B cell (primary cell): ENCODE data around the gene CHST10. TPM values are rescaled to one million over a fixed set of nuclear protein-coding genes. Genes with fewer than 3 reads are reported as not detected.

Source experiments
- ATAC-seq: fragments of 200-7000 bp; cut with Tn5 transposase; one replicate; pipeline ENCODE4 v1.10.0; 2021; ENCODE audit warnings: low read depth, mild to moderate bottlenecking, moderate number of reproducible peaks, moderate library complexity
- CTCF ChIA-PET: fragments of 350-600 bp; sonication (Branson Sonifier 250); formaldehyde crosslinking; loops from one replicate; lab custom pipeline; 2021; ENCODE audit warnings: antibody characterized with exemption, inconsistent platforms; lab: Charles Lee
- POLR2A ChIA-PET: fragments of 350-600 bp; sonication (Branson Sonifier 250); formaldehyde crosslinking; loops from one replicate; lab custom pipeline; 2021; ENCODE audit warnings: antibody characterized with exemption; lab: Charles Lee
- DNase-seq: peaks from one replicate; pipeline ENCODE4 v3.0.0; 2013
- H2AFZ ChIP-seq: 2 replicates; pipeline ENCODE4 v1.6.1; 2012; ENCODE audit warnings: mild to moderate bottlenecking, low read depth, low read length; ENCODE audit not compliant: insufficient read depth, poor library complexity, severe bottlenecking
- H3K27ac ChIP-seq, 2 donors: 1 replicate in 1 of 2; 2 replicates in 1 of 2; pipeline ENCODE4 v1.5.1; 2012 to 2013; ENCODE audit warnings: low read length in 2 of 2, mild to moderate bottlenecking in 2 of 2, moderate library complexity in 1 of 2
- H3K27me3 ChIP-seq, 4 experiments: fragments of 200-600 bp in 1 of 4; sonication (generic) in 1 of 4; replicated peaks in 1 of 4; 1 replicate in 2 of 4; 2 replicates in 2 of 4; pipeline versions ENCODE4 v1.6.1 to v1.7.0; 2013 to 2016; ENCODE audit warnings: low read length in 3 of 4, mild to moderate bottlenecking in 2 of 4, mixed read lengths in 1 of 4, moderate library complexity in 1 of 4; ENCODE audit not compliant: insufficient read depth in 4 of 4, control insufficient read depth in 3 of 4; ENCODE audit errors: control extremely low read depth in 1 of 4
- H3K36me3 ChIP-seq, 2 experiments: replicated peaks in 1 of 2; 1 replicate in 1 of 2; 2 replicates in 1 of 2; pipeline versions ENCODE4 v1.6.1 to v1.7.1; 2013; ENCODE audit warnings: low read length in 1 of 2; ENCODE audit not compliant: insufficient read depth in 2 of 2, control insufficient read depth in 1 of 2; ENCODE audit errors: control extremely low read depth in 1 of 2, extremely low read depth in 1 of 2
- H3K4me1 ChIP-seq, 2 donors: fragments of 200-600 bp in 1 of 2; sonication (generic) in 1 of 2; 1 replicate in 1 of 2; 2 replicates in 1 of 2; pipeline versions ENCODE4 v1.5.1 to v1.6.1; 2013 to 2017; ENCODE audit warnings: low read length in 2 of 2; ENCODE audit not compliant: control insufficient read depth in 2 of 2, insufficient read depth in 2 of 2
- H3K4me2 ChIP-seq: replicated peaks from 2 replicates; pipeline ENCODE3; 2012; ENCODE audit warnings: mild to moderate bottlenecking, low read depth, low read length; ENCODE audit not compliant: poor library complexity, severe bottlenecking
- H3K4me3 ChIP-seq, 5 experiments: fragments of 200-600 bp in 1 of 5; sonication (generic) in 1 of 5; 1 replicate in 3 of 5; 2 replicates in 2 of 5; pipeline versions ENCODE4 v1.5.1 to v1.7.0; 2011 to 2016; ENCODE audit warnings: low read length in 4 of 5, mild to moderate bottlenecking in 4 of 5, low read depth in 2 of 5, control low read depth in 1 of 5, moderate library complexity in 1 of 5; ENCODE audit not compliant: insufficient read depth in 1 of 5; ENCODE audit errors: control extremely low read depth in 1 of 5, extremely low read depth in 1 of 5
- H3K79me2 ChIP-seq: fragments of 200-600 bp; sonication (generic); one replicate; pipeline ENCODE4 v1.6.0; 2016; ENCODE audit warnings: low read length; ENCODE audit not compliant: control insufficient read depth, insufficient read depth
- H3K9ac ChIP-seq: fragments of 200-600 bp; sonication (generic); 2 replicates; pipeline ENCODE4 v1.6.1; 2017; ENCODE audit warnings: mild to moderate bottlenecking, low read length, moderate library complexity
- H3K9me3 ChIP-seq, 3 donors: one replicate each; pipeline versions ENCODE4 v1.6.1 to v1.7.1; 2013; ENCODE audit warnings: low read length in 2 of 3; ENCODE audit not compliant: control insufficient read depth in 2 of 3, insufficient read depth in 1 of 3; ENCODE audit errors: control extremely low read depth in 1 of 3
- H4K20me1 ChIP-seq: 2 replicates; pipeline ENCODE4 v1.6.0; 2012; ENCODE audit warnings: mild to moderate bottlenecking, low read length; ENCODE audit not compliant: insufficient read depth, control insufficient read depth, poor library complexity, severe bottlenecking
- H3K27ac Mint-ChIP-seq: one replicate; pipeline ENCODE4 v1.8.0; 2021; ENCODE audit warnings: mixed read lengths
- H3K27me3 Mint-ChIP-seq: one replicate; pipeline ENCODE4 v1.8.0; 2021; ENCODE audit warnings: mixed read lengths
- H3K4me1 Mint-ChIP-seq: one replicate; pipeline ENCODE4 v1.8.0; 2021; ENCODE audit warnings: mixed read lengths
- H3K4me3 Mint-ChIP-seq: one replicate; pipeline ENCODE4 v1.8.0; 2021; ENCODE audit warnings: mixed read lengths
- H3K9me3 Mint-ChIP-seq: one replicate; pipeline ENCODE4 v1.8.0; 2022; ENCODE audit warnings: mixed read lengths; ENCODE audit not compliant: insufficient read depth
- EZH2 ChIP-seq: IDR thresholded peaks from 2 replicates; pipeline ENCODE4 v1.6.1; 2012; ENCODE audit warnings: borderline replicate concordance, low read depth, mild to moderate bottlenecking, moderate library complexity, low read length; ENCODE audit not compliant: insufficient read depth, poor library complexity, severe bottlenecking
- WGBS: methylation state at CpG from one replicate; pipeline ENCODE4 v1.1.5; 2013; ENCODE audit warnings: missing lambda C conversion rate; ENCODE audit not compliant: insufficient coverage; 5-methylcytosine and 5-hydroxymethylcytosine counted together
- intact Hi-C: fragments of 100-400 bp; cut with micrococcal nuclease; formaldehyde crosslinking; loops from one replicate; pipeline ENCODE4 v1.10.0; 2022
- polyA plus RNA-seq: library from polyadenylated mRNA; depleted of rRNA; stranded (reverse); fragments of >200 nt; gene quantifications from 2 replicates; pipeline ENCODE4 v1.2.3, GENCODE V29; 2012
- total RNA-seq, 2 donors: library from RNA; stranded (reverse); fragments of 120-200 nt in 1 of 2; gene quantifications; 1 replicate in 1 of 2; 2 replicates in 1 of 2; pipeline versions ENCODE4 v1.2.3 to v1.2.4, GENCODE V29; 2013 to 2022
- TF ChIP-seq, protein P1 (sequence below): fragments of 200-600 bp; IDR thresholded peaks from one replicate; pipeline ENCODE4 v1.8.0; 2022; ENCODE audit warnings: antibody characterized with exemption, mild to moderate bottlenecking

CHST10 gene
- total and polyA plus RNA-seq, 2 donors (not counting 1 experiment from before 2014, with no cell fraction given) = 5.2 to 9.9 TPM

DNA sequence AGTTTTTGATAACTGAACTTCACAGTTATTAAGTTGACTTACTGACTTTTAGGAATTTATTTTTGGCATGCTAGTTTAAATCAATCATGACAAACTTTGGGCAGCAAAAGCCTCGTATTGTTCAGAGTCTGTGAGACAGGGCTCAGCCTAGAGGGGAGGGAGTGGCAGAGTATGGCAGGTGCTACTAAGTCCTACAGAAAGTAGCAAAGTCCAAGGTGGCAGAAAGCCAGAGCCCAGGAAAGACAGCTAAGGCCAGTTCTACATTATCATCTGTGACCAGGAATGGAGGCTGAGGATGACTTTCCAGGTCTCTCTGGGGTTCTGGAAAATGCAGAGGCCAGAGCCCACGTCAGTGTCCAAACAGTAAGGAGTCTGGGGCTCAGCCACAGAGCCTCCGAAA lies 34.2 kb downstream of the CHST10 start:
- H3K36me3 ChIP-seq = no peaks in the 10 kb centered on the region
- H2AFZ ChIP-seq = no peak overlapping the region
- intact Hi-C loops = loop anchor here (5.0 kb wide), 1 partner anchor 34 kb away; the partner anchor contains the start of gene CHST10
- Mint-ChIP-seq H3K4me1 (peaks cover 8% of the 10 kb centered on the region), H3K27me3 (no peaks in the 10 kb centered on the region), H3K9me3 (no peaks in the 10 kb centered on the region), H3K4me3 (no peak overlapping the region), H3K27ac (no peak overlapping the region)
- POLR2A ChIA-PET = interaction anchor here (1.0 kb wide), 1 partner anchor 12 kb away, joined by 3 read pairs; no protein-coding TSS in a partner anchor
- H3K27me3 ChIP-seq = no peaks in the 10 kb centered on the region
- no peak overlapping the region for H3K4me3 ChIP-seq
- TF ChIP-seq EZH2 = no peak
- TF ChIP-seq, protein P1, sequence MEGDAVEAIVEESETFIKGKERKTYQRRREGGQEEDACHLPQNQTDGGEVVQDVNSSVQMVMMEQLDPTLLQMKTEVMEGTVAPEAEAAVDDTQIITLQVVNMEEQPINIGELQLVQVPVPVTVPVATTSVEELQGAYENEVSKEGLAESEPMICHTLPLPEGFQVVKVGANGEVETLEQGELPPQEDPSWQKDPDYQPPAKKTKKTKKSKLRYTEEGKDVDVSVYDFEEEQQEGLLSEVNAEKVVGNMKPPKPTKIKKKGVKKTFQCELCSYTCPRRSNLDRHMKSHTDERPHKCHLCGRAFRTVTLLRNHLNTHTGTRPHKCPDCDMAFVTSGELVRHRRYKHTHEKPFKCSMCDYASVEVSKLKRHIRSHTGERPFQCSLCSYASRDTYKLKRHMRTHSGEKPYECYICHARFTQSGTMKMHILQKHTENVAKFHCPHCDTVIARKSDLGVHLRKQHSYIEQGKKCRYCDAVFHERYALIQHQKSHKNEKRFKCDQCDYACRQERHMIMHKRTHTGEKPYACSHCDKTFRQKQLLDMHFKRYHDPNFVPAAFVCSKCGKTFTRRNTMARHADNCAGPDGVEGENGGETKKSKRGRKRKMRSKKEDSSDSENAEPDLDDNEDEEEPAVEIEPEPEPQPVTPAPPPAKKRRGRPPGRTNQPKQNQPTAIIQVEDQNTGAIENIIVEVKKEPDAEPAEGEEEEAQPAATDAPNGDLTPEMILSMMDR = no peak
- ATAC-seq (no peak), DNase-seq (no peak)
- no peaks in the 10 kb centered on the region for H3K9me3 ChIP-seq
- 93% methylated on average over 3 of the region's 3 CpGs for WGBS
- peaks cover 0 to 6% of the 10 kb centered on the region in 2 donors for H3K4me1 ChIP-seq
- no peak overlapping the region for H3K9ac ChIP-seq
- no peaks in the 10 kb centered on the region for H4K20me1 ChIP-seq
- H3K79me2 ChIP-seq = no peaks in the 10 kb centered on the region
- CTCF ChIA-PET = interaction anchor here (1.7 kb wide), 1 partner anchor 121 kb away, joined by 10 read pairs; no protein-coding TSS in a partner anchor
- no peak overlapping the region for H3K27ac ChIP-seq
- H3K4me2 ChIP-seq = no peak overlapping the region

DNA sequence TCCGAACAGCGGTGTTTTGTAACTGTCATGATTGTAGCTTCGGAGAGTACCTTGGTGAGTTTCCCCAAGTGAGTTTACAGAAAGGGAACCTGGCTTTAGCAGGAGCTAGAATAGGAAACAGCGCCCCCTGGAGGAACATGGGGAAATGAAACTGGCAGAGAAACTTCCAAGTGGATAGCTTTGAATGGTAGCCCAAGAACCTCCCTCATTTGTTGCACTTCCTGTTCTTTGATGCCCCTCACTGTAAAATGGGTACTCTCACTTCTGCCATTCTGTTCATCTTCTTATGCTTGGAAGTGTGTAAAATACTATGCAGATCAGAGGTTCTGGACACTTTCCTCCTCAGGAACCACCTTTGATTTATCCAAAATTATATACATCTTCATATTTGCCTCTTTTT lies 36.2 kb downstream of the CHST10 start:
- Mint-ChIP-seq H3K4me1 (peaks cover 8% of the 10 kb centered on the region), H3K9me3 (no peaks in the 10 kb centered on the region), H3K27me3 (no peaks in the 10 kb centered on the region), H3K4me3 (no peak overlapping the region), H3K27ac (no peak overlapping the region)
- intact Hi-C loops = loop anchor here (1.0 to 5.0 kb wide), 4 partner anchors 13 to 822 kb away; partner anchors contain the start of gene CHST10
- no peak overlapping the region for H3K9ac ChIP-seq
- peak overlapping the region; percentile 20 for H3K4me2 ChIP-seq
- no peak for TF ChIP-seq EZH2
- TF ChIP-seq, protein P1 = peak; percentile 91
- H3K9me3 ChIP-seq = no peaks in the 10 kb centered on the region
- H3K4me3 ChIP-seq = no peak overlapping the region
- H4K20me1 ChIP-seq = no peaks in the 10 kb centered on the region
- 36% methylated on average over 3 of the region's 4 CpGs for WGBS
- H2AFZ ChIP-seq = peak overlapping the region; percentile 26
- no peak overlapping the region for H3K27ac ChIP-seq
- peaks cover 0 to 6% of the 10 kb centered on the region in 2 donors for H3K4me1 ChIP-seq
- H3K79me2 ChIP-seq = no peaks in the 10 kb centered on the region
- H3K27me3 ChIP-seq = peaks cover 0 to 4% (median 0%) of the 10 kb centered on the region in 4 experiments
- CTCF ChIA-PET = interaction anchor here (0.6 to 6.3 kb wide), 27 partner anchors 9 to 823 kb away, joined by 3 to 137 read pairs (median 4); partner anchors contain the start of gene CHST10
- POLR2A ChIA-PET = no interaction called here
- ATAC-seq = peak; percentile 91
- no peaks in the 10 kb centered on the region for H3K36me3 ChIP-seq
- peak; percentile 91 for DNase-seq
